GM12892 (cell line): Measurements from ENCODE around the gene LYSMD3.

Source experiments
- POLR2A ChIP-seq: IDR thresholded peaks from 2 replicates; pipeline ENCODE4 v1.6.1; 2011; ENCODE audit warnings: low read depth, low read length, control low read depth
- POLR2AphosphoS5 ChIP-seq: IDR thresholded peaks from 2 replicates; pipeline ENCODE4 v1.6.1; 2011; ENCODE audit warnings: low read depth, low read length, control low read depth
- TAF1 ChIP-seq: IDR thresholded peaks from 2 replicates; pipeline ENCODE4 v1.6.1; 2011; ENCODE audit warnings: low read depth, mild to moderate bottlenecking, control low read depth, low read length, borderline replicate concordance

DNA sequence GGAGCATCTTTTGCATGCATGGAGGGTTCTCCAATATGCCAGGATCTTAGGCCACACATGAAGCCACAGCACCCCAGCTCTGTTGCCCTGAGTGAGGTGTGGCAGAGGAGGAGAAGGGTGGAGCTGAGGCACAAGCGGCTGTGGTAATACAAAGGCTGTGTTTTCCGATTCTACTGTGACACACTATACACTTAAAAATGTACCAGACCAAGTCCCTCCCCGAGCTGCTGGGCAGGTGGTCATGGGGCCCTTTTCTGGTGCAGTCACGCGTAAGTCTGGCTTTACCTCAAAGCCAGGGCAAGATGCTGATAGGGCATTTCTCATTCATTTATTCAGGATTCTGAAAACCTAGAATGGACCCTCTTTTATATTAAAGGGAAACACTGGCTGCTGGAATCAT is 33.0 kb upstream of the LYSMD3 start:
- TF ChIP-seq POLR2A (no peak), POLR2AphosphoS5 (no peak), TAF1 (no peak)
